Measurements from ENCODE around the gene SDCCAG8.

DNA sequence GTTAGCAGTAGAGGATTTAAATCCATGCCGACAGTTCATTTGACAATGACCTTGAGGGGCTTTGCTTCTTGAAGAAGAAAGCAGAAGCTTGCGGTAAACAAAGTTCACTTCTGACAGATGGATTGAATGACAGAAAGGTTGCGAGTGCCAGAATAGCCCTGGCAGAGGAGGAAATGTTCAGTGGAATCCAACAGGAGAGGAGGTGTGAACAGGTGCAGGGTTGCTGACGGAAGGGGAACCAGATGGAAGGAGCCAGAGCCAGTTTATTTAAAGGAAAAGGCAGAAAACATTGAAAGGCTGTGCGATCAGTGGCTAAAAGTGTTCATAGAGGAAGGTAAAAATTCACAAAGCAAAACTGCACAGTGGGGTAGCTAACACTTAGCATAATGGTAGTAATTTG, 141.0 kb downstream of the SDCCAG8 start:
- TF ChIP-seq, protein P1, sequence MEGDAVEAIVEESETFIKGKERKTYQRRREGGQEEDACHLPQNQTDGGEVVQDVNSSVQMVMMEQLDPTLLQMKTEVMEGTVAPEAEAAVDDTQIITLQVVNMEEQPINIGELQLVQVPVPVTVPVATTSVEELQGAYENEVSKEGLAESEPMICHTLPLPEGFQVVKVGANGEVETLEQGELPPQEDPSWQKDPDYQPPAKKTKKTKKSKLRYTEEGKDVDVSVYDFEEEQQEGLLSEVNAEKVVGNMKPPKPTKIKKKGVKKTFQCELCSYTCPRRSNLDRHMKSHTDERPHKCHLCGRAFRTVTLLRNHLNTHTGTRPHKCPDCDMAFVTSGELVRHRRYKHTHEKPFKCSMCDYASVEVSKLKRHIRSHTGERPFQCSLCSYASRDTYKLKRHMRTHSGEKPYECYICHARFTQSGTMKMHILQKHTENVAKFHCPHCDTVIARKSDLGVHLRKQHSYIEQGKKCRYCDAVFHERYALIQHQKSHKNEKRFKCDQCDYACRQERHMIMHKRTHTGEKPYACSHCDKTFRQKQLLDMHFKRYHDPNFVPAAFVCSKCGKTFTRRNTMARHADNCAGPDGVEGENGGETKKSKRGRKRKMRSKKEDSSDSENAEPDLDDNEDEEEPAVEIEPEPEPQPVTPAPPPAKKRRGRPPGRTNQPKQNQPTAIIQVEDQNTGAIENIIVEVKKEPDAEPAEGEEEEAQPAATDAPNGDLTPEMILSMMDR (IDR thresholded peaks at IDR 0.05) = no peak
- no peak for TF ChIP-seq SIN3A (IDR thresholded peaks at IDR 0.05; ENCODE audit: borderline replicate concordance, insufficient read depth, low read depth, low read length)
- no peak for TF ChIP-seq POLR2AphosphoS5 (IDR thresholded peaks at IDR 0.05; ENCODE audit: low read depth, low read length)
